Adrenal gland (tissue), 5 donors: Measurements from ENCODE around the gene SCN1A.

Experiments used
- POLR2A ChIP-seq, 2 donors: fragments of 450-650 bp; IDR thresholded peaks; one replicate each; pipeline ENCODE4 v1.6.1; 2017; ENCODE audit warnings: antibody characterized with exemption in 2 of 2, mild to moderate bottlenecking in 2 of 2, moderate library complexity in 1 of 2
- TF ChIP-seq, protein P1 (sequence below), 6 experiments: fragments of 450-650 bp in 4 of 6; fragments of 200-600 bp in 2 of 6; sonication (generic) in 1 of 6; IDR thresholded peaks; 1 replicate in 5 of 6; 2 replicates in 1 of 6; pipeline versions ENCODE4 v1.5.1 to v1.8.0; 2016 to 2021; ENCODE audit warnings: antibody characterized with exemption in 6 of 6, mild to moderate bottlenecking in 2 of 6, moderate library complexity in 1 of 6
- donor health status: DM: no; HTN: no; CAD: no.

- TF ChIP-seq, protein P1, sequence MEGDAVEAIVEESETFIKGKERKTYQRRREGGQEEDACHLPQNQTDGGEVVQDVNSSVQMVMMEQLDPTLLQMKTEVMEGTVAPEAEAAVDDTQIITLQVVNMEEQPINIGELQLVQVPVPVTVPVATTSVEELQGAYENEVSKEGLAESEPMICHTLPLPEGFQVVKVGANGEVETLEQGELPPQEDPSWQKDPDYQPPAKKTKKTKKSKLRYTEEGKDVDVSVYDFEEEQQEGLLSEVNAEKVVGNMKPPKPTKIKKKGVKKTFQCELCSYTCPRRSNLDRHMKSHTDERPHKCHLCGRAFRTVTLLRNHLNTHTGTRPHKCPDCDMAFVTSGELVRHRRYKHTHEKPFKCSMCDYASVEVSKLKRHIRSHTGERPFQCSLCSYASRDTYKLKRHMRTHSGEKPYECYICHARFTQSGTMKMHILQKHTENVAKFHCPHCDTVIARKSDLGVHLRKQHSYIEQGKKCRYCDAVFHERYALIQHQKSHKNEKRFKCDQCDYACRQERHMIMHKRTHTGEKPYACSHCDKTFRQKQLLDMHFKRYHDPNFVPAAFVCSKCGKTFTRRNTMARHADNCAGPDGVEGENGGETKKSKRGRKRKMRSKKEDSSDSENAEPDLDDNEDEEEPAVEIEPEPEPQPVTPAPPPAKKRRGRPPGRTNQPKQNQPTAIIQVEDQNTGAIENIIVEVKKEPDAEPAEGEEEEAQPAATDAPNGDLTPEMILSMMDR (IDR thresholded peaks at IDR 0.05) = no peak
- no peak for TF ChIP-seq POLR2A (IDR thresholded peaks at IDR 0.05)
Observed at GRCh38 chr2:166126007-166126639, 1.7 kb downstream of the SCN1A start.
